ENCODE measurements around the gene SUCO.
"Not testable (repeated sequence)": the region's sequence is repeated elsewhere in the genome, so short reads cannot be mapped to it uniquely, and the experiment has no call there.

Gene SUCO

GRCh38 chr1:172567720-172568119, 34.8 kb downstream of the SUCO start:
- DNase-seq: no peak

- no peak for DNase-seq
Measured at GRCh38 chr1:172574080-172574479, 41.1 kb downstream of the SUCO start.

- no peak for DNase-seq
Measured at GRCh38 chr1:172578586-172578985, 45.6 kb downstream of the SUCO start.

- DNase-seq: no peak
Measured at GRCh38 chr1:172581273-172581672, 48.3 kb downstream of the SUCO start.

GRCh38 chr1:172581779-172582178, 48.8 kb downstream of the SUCO start:
- peak; percentile 25 for DNase-seq

GRCh38 chr1:172582889-172583288, 49.9 kb downstream of the SUCO start:
- DNase-seq: no peak

GRCh38 chr1:172585348-172585747, 52.4 kb downstream of the SUCO start:
- DNase-seq: no peak

GRCh38 chr1:172585861-172586260, 52.9 kb downstream of the SUCO start:
- DNase-seq: no peak

- DNase-seq: peak; percentile 76
Measured at GRCh38 chr1:172588296-172589291, 55.6 kb downstream of the SUCO start.

- no peak for DNase-seq
Measured at GRCh38 chr1:172589553-172589952, 56.6 kb downstream of the SUCO start.

- not testable (repeated sequence) for DNase-seq
Measured at GRCh38 chr1:172591429-172591828, 58.5 kb downstream of the SUCO start.

- not testable (repeated sequence) for DNase-seq
Measured at GRCh38 chr1:172595066-172595465, 62.1 kb downstream of the SUCO start.

GRCh38 chr1:172596782-172597181, 63.8 kb downstream of the SUCO start:
- not testable (repeated sequence) for DNase-seq

GRCh38 chr1:172599912-172600311, 67.0 kb downstream of the SUCO start:
- no peak for DNase-seq

GRCh38 chr1:172600615-172601014, 67.7 kb downstream of the SUCO start:
- DNase-seq: no peak

- DNase-seq: no peak
Measured at GRCh38 chr1:172601046-172601630, 68.2 kb downstream of the SUCO start.

GRCh38 chr1:172602706-172603105, 69.8 kb downstream of the SUCO start:
- DNase-seq: no peak

GRCh38 chr1:172603816-172604215, 70.9 kb downstream of the SUCO start:
- DNase-seq: no peak

- no peak for DNase-seq
Measured at GRCh38 chr1:172605641-172606040, 72.7 kb downstream of the SUCO start.

GRCh38 chr1:172607145-172607544, 74.2 kb downstream of the SUCO start:
- DNase-seq: no peak

- no peak for DNase-seq
Measured at GRCh38 chr1:172608098-172608601, 75.2 kb downstream of the SUCO start.

GRCh38 chr1:172609528-172609927, 76.6 kb downstream of the SUCO start:
- peak; percentile 44 for DNase-seq

GRCh38 chr1:172612478-172612877, 79.5 kb downstream of the SUCO start:
- no peak for DNase-seq

- no peak for DNase-seq
Measured at GRCh38 chr1:172613294-172613693, 80.3 kb downstream of the SUCO start.
